Activated CD8-positive, alpha-beta T cell treated with anti-CD3 and anti-CD28 coated beads for 36 hours (primary cell): ENCODE measurements around the gene KCNJ3. TPM values are rescaled to one million over a fixed set of nuclear protein-coding genes. Genes with fewer than 3 reads are reported as not detected.
A peak's percentile ranks its signal among the peaks of the same experiment; 100 is the strongest.

Experiments
- ATAC-seq: fragments of 200-7000 bp; cut with Tn5 transposase; one replicate; pipeline ENCODE4 v1.10.0; 2021; ENCODE audit warnings: mild to moderate bottlenecking, moderate library complexity
- CTCF ChIA-PET: fragments of 350-600 bp; sonication (Branson Sonifier 250); formaldehyde crosslinking; loops from one replicate; lab custom pipeline; 2021; ENCODE audit warnings: antibody characterized with exemption; lab: Charles Lee
- POLR2A ChIA-PET: fragments of 350-600 bp; sonication (Branson Sonifier 250); formaldehyde crosslinking; loops from one replicate; lab custom pipeline; 2021; ENCODE audit warnings: antibody characterized with exemption; lab: Charles Lee
- DNase-seq: peaks from one replicate; pipeline ENCODE4 v3.0.0-alpha.2; 2020
- H3K27ac Mint-ChIP-seq: one replicate; pipeline ENCODE4 v1.8.0; 2021; ENCODE audit warnings: mild to moderate bottlenecking, mixed read lengths
- H3K27me3 Mint-ChIP-seq: one replicate; pipeline ENCODE4 v1.8.0; 2021; ENCODE audit warnings: mixed read lengths
- H3K36me3 Mint-ChIP-seq: one replicate; pipeline ENCODE4 v1.8.0; 2021; ENCODE audit warnings: low read depth, mixed read lengths
- H3K4me1 Mint-ChIP-seq: one replicate; pipeline ENCODE4 v1.8.0; 2021; ENCODE audit warnings: low read depth, mixed read lengths
- H3K4me3 Mint-ChIP-seq: one replicate; pipeline ENCODE4 v1.8.0; 2021; ENCODE audit warnings: mild to moderate bottlenecking, moderate library complexity, mixed read lengths
- H3K9me3 Mint-ChIP-seq: one replicate; pipeline ENCODE4 v1.8.0; 2021; ENCODE audit warnings: mixed read lengths
- intact Hi-C: fragments of 100-400 bp; cut with micrococcal nuclease; formaldehyde crosslinking; loops from one replicate; pipeline ENCODE4 v1.10.0; 2022
- total RNA-seq, 2 experiments: library from RNA; stranded (reverse); gene quantifications; one replicate each; pipeline ENCODE4 v1.2.3, GENCODE V29; 2021
- TF ChIP-seq, protein P1 (sequence below): fragments of 200-600 bp; IDR thresholded peaks from one replicate; pipeline ENCODE4 v1.8.0; 2022; ENCODE audit warnings: antibody characterized with exemption, mild to moderate bottlenecking

Gene KCNJ3
- not detected for total RNA-seq

- Mint-ChIP-seq H3K36me3 (no peaks in the 10 kb centered on the region), H3K9me3 (peaks cover 5% of the 10 kb centered on the region), H3K4me3 (peak within 1 kb of the TSS; percentile 15), H3K27me3 (peaks cover 27% of the 10 kb centered on the region), H3K27ac (no peak within 1 kb of the TSS), H3K4me1 (peaks cover 3% of the 10 kb centered on the region)
- ChIA-PET POLR2A (no interaction called here), CTCF (no interaction called here)
- TF ChIP-seq, protein P1, sequence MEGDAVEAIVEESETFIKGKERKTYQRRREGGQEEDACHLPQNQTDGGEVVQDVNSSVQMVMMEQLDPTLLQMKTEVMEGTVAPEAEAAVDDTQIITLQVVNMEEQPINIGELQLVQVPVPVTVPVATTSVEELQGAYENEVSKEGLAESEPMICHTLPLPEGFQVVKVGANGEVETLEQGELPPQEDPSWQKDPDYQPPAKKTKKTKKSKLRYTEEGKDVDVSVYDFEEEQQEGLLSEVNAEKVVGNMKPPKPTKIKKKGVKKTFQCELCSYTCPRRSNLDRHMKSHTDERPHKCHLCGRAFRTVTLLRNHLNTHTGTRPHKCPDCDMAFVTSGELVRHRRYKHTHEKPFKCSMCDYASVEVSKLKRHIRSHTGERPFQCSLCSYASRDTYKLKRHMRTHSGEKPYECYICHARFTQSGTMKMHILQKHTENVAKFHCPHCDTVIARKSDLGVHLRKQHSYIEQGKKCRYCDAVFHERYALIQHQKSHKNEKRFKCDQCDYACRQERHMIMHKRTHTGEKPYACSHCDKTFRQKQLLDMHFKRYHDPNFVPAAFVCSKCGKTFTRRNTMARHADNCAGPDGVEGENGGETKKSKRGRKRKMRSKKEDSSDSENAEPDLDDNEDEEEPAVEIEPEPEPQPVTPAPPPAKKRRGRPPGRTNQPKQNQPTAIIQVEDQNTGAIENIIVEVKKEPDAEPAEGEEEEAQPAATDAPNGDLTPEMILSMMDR = no peak
- no peak for ATAC-seq
- intact Hi-C loops = no loop called here
- DNase-seq = no peak
These were observed at the start of gene KCNJ3 for GRCh38 chr2:154698296-154698720. Gene KCNJ3 (plus strand): TSS chr2:154698695. CDS start chr2:154698776, 81 bp downstream.

DNA sequence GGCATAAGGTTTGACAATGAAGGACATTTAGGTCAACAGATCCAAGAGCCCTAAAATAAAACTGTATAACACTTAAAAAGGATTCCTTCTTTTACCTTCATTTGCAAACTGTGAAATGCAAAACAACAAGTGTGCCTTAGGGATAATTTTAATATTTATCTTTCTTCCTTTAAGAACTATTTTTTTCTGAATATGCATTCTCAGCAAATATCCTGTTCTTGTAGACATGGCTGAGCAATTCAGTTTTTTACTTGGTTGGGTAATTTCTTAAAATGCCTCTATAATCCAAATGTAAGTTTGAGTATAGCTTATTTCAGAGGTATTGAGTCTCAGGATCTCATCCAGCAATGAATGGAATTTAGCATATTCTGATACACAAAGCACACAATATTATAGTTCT, 43.0 kb upstream of the KCNJ3 start:
- H3K4me1 Mint-ChIP-seq = no peaks in the 10 kb centered on the region
- H3K27me3 Mint-ChIP-seq = no peaks in the 10 kb centered on the region
- no peaks in the 10 kb centered on the region for H3K36me3 Mint-ChIP-seq
- CTCF ChIA-PET = no interaction called here
- TF ChIP-seq, protein P1 = no peak
- H3K9me3 Mint-ChIP-seq = no peaks in the 10 kb centered on the region
- DNase-seq (no peak), ATAC-seq (no peak)
- POLR2A ChIA-PET = no interaction called here
- intact Hi-C loops = no loop called here
- H3K27ac Mint-ChIP-seq = no peak overlapping the region
- H3K4me3 Mint-ChIP-seq = no peak overlapping the region

GRCh38 chr2:154658854-154659253, 39.6 kb upstream of the KCNJ3 start:
- Mint-ChIP-seq H3K4me3 (no peak overlapping the region), H3K36me3 (no peaks in the 10 kb centered on the region), H3K27ac (no peak overlapping the region), H3K4me1 (no peaks in the 10 kb centered on the region), H3K9me3 (peaks cover 3% of the 10 kb centered on the region), H3K27me3 (no peaks in the 10 kb centered on the region)
- intact Hi-C loops = no loop called here
- POLR2A ChIA-PET = no interaction called here
- CTCF ChIA-PET = no interaction called here
- ATAC-seq = no peak
- TF ChIP-seq, protein P1 = no peak
- DNase-seq = no peak

GRCh38 chr2:154664248-154664647, 34.2 kb upstream of the KCNJ3 start:
- Mint-ChIP-seq H3K27ac (no peak overlapping the region), H3K4me3 (no peak overlapping the region), H3K36me3 (no peaks in the 10 kb centered on the region), H3K9me3 (peaks cover 3% of the 10 kb centered on the region), H3K4me1 (no peaks in the 10 kb centered on the region), H3K27me3 (no peaks in the 10 kb centered on the region)
- ChIA-PET CTCF (no interaction called here), POLR2A (no interaction called here)
- no peak for DNase-seq
- TF ChIP-seq, protein P1 = no peak
- intact Hi-C loops = no loop called here
- ATAC-seq = no peak

DNA sequence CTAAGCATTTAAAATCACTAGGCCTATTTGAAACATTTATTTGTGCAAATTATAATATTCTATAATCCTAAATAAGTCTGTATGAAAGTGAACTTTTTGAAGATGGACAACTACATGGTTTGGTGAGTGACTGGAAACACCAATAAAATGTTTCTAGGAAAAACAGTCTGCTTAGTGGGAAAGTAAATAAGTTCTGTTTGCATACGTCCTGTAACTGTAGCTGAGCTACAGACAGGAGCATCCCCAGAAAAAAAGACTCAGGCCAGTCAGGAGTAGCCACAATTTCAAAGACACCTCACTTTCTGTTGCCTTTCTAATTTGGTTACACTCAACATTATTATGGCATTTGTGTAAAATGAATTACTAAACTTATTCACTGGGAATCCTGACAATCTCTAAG, 28.4 kb upstream of the KCNJ3 start:
- no peak overlapping the region for H3K4me3 Mint-ChIP-seq
- ATAC-seq (no peak), DNase-seq (no peak)
- H3K4me1 Mint-ChIP-seq = no peaks in the 10 kb centered on the region
- CTCF ChIA-PET = no interaction called here
- TF ChIP-seq, protein P1 = no peak
- H3K9me3 Mint-ChIP-seq = no peaks in the 10 kb centered on the region
- no peaks in the 10 kb centered on the region for H3K36me3 Mint-ChIP-seq
- H3K27ac Mint-ChIP-seq = no peak overlapping the region
- intact Hi-C loops = no loop called here
- POLR2A ChIA-PET = no interaction called here
- H3K27me3 Mint-ChIP-seq = no peaks in the 10 kb centered on the region
